ENCODE results near the gene FAM136A.
"Not testable (repeated sequence)": the region's sequence is repeated elsewhere in the genome, so short reads cannot be mapped to it uniquely, and the experiment has no call there.

FAM136A gene

DNA sequence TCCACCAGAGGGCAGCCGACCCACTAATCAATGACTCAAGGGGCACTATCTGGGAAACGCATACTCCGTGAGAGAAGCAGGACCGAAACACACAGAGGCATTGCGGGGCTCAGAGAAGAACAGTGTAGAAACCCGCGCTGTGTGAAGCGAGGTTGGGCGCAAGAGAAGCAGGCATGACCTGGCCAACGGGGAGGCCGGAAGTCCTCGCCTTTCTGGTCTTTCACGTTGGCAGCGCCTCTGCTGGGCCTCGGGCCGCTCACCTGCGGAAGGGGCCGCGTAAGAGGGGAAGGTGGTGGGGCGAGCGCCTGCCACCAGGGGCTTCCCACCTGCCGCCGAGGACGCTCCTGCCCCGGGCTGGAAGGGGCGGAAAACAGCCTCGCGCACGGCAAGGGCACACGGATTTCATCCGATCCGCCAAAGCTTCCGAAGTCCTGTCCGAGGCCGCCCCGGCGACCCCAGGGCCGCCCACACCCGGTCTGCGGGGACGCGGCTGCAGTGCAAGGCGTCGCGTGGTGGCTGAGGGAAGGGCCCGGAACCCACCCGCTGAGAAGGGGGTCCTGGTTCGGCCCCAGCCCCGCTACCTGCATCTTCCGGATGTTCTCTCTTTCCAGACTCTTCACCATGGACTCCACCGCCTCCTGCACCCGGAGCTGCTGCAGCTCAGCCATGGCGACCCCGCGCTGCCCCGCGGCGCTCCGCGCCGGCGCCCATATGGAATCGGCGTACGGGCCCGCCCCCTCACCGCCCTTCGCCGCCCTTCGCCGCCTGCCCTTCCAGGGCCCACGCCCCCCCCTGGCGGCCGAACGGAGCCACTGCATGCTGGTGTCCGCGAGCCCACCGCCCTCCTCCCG, at the start of gene FAM136A:
Gene FAM136A, minus strand, starts transcription at position 724 of the 851 bp plus-strand sequence. Its CDS starts 56 bp downstream, at position 668.
- DNase-seq (ENCODE audit: low spot score), result peak; percentile 90

DNA sequence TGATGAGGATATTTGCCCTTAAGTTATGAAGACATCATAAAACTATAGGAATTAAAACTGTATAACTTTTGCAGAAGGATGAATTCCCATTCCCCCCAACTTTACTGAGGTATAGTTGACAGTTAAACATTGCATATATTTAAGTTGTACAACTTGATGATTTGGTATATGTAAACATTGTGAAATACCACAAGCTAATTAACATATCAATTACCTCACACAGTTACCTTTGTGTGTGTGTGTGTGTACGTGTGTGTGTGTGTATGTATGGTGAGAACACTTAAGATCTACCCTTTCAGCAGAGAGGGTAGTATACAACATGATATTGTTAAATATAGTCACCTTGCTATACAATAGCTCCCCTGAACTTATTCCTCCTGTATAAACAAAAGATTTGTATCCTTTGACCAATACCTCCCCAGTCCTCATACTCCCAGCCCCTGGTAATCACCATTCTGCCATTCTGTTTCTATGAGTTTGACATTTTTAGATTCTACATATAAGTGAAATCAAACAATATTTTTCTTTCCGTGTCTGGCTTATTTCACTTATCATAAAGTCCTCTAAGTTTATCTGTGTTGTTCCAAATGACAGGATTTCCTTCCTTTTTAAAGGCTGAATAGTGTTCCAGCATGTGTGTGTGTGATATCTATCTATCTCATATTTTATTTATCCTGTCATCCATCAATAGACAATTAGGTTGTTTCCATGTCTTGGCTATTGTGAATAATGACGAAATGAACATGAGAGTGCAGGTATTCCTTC, 48.2 kb upstream of the FAM136A start:
- DNase-seq (ENCODE audit: low spot score), result no peak

DNA sequence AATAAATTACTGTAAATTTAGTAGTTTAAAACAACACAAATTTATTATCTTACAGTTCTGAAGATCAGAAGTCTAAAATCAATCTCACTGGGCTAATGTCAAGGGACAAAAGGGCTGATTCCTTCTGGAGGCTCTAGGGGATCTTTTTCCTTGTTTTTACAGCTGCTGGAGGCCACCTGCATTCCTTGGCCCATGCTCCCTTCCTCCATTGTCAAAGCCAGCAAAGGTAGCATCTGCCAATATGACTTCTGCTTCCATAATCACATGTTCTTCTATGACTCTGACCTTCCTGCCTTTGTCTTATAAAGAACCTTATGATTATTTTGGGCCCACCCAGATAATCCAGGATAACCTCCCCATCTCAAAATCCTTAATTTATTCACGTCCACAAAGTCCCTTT, 46.0 kb upstream of the FAM136A start:
- no peak for DNase-seq (ENCODE audit: low spot score)

DNA sequence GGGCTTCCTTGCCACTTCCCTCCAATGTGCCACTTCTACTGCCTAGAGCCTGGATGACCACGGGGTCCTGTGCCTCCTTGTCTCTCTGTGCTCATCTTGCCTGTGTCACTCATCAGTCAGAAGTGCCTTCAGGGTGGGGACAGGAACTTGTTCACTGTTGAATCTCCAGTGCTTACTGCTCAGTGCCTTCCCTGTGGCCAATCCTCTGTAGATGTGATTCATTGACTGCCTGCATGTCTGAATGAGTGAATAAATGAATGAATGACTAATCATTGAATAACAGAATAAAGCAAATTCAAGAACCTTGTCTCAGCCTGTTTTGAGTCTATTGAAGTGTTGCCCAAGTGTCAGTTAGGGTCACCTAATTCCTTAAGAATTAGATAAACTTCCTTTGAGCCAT, 42.3 kb upstream of the FAM136A start:
- DNase-seq (ENCODE audit: low spot score), result no peak

DNA sequence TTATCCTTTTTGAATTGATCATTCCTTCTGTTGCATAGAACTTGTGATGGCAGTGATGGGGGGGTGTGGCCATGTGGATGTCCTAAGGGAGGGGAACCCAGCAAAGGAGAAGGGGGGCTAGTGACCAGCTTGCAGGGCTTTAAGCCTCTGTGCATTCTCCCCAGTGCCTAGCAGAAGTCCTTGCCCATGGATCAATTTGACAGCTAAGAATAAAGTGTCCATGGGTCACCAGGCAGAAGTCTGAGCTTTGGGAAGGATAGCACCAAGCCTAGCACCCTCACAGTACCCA, 39.6 kb upstream of the FAM136A start:
- DNase-seq (ENCODE audit: low spot score), result no peak

DNA sequence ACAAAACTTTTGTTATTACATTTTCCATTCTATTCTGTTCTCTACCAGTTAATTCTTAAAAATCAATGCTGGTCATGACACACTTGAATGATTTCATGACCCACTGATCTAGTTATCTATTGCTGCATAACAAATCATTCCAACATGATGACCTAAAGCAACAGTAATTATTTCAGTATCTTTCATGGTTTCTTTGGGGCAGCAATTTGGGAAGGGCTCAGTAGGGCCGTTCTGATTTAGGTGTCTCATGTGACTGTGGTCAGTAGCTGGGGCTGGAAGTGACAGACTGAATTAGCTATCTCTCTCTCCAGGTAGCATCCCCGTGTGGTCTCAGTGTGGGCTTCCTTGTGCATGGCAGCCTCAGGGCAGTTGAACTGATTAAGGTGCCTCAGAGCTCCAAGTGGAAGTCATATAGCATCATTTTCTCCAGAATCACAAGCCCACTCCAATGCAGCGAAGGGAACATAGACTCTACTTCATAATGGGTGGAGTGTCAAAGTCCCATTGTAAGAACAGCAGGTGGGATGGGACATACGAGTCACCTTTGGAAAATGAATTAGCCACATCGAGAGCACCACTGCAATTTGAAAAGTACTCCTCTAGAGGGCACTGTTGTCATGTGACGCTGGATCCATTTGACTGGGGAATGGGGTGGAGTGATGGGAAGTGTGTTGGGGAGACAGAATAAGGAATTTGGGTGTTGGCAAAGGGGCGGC, 39.1 kb upstream of the FAM136A start:
- peak; percentile 66 for DNase-seq (ENCODE audit: low spot score)

DNA sequence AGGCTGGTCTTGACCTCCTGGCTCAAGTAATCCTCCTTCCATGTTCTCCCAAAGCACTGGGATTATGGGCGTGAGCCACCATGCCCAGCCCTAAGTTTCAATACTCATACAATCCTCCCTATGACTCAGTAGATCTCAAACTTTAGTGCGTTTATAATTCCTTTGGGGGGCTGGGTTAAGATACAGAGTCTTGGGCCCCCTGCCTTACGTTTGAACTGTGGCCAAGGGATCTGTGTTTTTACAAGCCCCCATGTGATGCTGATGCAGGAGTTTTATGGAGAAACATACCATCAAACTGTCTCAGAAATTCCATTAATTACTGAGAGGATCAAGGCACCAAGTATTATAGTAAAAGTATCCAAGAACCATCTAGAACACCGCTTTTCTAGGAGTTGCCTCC, 38.2 kb upstream of the FAM136A start:
- DNase-seq (ENCODE audit: low spot score), result no peak

DNA sequence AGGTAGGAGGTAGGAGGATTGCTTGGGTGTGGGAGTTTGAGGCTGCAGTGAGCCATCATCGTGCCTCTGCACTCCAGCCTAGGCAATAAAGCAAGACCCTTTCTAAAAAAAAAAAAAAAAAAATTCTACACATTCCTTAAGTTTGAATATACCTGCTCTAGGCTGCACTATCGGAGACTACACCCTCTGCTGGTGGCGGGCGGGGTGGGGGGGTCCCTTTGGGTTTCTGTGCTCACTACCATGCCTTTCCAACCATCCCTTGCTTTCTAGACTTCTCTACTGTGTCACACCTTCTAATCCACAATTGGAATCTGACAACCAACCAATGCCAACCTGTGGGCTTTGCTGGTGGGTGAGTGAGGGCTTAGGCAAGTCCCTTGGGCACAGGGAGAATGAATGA, 34.7 kb upstream of the FAM136A start:
- DNase-seq (ENCODE audit: low spot score), result no peak

DNA sequence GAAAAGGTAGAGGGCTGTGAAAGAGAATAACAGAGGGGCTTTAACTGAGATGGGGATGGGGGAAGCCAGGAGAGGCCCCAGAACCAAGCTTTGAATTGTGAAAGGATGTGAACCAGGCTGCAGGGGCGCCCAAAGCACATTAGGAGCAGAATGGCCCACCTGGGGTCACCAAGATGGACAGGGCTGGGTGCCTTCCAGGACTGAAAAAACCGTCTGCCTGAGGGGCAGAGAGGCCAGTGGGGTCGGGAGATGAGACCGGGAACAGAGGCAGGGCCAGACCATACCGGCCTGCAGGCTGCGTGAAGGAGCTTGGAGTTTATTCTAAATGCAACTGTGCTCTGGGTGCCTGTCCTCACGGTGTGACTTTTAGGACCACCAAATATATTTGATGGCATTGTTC, 29.1 kb upstream of the FAM136A start:
- no peak for DNase-seq (ENCODE audit: low spot score)

DNA sequence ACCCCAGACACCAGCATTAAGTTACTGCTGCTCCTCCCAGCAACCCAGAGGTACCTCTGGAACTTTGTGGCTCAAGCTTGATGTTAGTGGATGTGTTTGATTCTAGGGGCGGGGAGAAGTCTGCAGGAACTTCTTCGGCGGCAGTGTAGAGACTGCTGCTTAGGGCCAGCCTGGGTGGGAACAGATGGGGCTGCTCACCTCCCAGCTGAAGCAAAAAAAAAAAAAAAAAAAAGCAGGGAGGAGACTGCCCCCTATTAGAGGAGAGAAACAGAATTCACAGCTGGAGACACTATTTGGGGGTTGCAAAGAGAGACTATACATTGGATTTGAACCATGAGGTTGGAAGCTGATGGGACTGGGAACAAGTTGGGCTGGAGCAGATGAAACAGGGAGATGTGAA, 28.6 kb upstream of the FAM136A start:
- no peak for DNase-seq (ENCODE audit: low spot score)

DNA sequence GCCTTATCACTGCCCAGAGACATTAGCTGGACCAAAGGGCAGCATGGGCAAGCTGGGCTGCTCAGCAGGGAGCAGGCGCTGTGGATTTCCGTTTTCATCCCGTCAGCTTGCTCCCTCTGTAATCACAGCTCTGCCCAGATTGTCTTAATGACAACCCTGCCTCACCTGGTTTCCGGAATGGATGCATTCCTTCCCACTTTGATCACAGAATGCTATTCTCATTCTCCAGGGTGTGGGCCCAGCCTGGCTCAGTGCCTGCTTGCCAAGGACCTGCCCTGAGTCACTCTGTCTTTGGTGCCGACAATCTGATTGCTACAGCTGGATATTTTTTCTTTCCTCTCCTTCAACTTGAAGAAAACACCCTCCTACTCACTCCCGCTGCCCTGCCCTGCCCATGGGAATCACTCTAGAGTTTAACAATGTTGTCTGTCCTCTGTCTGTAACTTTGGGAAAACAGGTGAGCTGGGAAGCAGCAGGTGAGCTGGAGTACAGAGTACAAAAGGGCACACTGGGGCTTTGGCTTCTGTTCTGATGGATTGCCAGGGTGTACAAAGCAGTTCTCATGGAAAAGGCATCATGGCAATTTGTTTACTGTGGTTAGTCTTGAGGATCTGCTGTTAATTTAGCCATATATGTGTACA, 27.2 kb upstream of the FAM136A start:
- peak; percentile 97 for DNase-seq (ENCODE audit: low spot score)

DNA sequence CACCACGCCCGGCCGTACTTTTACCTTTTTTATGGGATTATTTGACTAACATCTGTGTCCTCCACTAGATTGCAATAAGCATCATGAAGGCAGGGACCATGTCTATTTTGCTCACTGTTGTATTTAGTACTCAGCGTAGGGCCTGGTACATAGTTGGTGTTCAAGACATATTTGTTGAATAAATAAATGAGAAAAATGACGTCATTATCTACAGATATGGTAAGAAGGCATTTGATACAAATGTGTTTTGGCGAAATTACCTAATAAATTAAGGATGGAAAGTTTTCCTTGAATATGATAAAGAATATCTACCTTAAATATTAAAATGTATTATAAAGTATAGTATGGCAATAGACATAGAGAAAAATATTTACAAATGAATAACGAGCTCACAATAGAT, 24.0 kb upstream of the FAM136A start:
- DNase-seq (ENCODE audit: low spot score), result no peak

DNA sequence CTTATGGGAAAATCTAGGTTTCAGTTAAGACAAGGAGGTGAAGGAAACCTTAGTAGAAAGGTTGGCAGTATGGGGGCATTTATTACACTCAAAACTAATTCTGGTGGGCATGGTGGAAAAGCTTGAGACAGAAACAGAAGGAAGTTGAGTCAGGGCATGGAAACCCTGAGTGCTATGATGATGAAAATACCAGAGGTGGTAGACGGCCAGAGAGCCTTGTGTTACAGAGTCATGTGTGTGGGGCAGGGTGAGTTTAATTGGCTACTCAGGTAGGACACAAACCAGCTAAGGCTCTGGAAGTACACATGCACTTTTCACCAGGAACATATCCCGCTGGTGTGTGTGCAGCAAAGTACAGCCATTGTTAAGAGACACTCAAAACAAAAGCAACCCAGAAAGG, 20.7 kb upstream of the FAM136A start:
- no peak for DNase-seq (ENCODE audit: low spot score)

DNA sequence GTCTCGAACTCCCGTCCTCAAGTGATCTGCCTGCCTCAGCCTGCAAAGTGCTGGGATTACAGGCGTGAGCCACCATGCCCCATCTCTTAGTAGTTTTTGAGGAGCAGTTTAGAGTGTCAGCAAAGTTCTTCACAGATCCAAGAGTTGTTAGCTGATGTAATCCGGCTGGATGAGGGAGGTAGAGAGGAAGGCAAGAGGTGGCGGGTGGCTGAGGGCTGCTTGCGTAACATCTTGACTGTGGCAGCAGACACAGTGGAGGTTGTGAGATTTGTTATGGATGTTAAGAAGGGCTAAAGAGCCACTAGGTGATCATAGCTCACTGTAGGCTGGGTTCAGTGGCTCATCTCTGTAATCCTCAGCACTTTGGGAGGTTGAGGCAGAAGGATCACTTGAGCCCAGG, 19.5 kb upstream of the FAM136A start:
- DNase-seq (ENCODE audit: low spot score), result no peak

DNA sequence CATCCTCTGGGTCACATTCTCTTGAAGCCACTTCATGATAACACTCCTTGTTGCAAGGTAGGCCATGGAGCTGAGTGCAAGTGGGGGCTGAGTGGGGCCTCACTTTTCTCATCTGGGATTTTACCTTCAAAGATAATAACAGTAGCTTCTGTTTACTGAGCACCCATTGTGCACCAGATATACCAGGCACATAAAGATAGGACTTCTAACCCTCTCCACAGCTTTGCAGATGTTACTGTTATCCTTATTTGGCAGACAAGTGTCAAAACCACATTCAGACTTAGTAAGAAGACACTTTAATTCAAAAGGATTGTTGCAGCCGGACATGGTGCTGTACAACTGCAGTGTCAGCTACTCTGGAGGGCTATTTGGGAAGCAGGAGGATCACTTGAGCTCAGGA, 12.8 kb upstream of the FAM136A start:
- no peak for DNase-seq (ENCODE audit: low spot score)

DNA sequence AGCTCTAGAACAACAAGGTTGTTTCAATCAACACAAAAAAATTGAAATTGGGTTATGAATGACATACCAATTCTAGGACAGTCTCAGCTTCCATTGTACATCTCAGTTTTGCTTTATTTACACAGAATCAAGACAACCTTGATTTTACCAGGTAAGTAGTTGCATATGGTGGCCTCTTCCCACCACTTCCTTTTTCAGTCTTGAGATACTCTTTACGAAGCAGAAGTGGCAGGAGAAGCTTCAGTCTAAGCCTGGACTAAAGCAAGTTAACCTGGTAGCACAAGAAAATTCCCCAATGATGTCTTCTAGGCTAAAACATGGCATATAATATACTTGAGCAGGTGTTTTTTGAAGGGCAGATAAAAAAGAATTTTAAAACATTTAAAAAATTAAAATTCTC, 10.7 kb upstream of the FAM136A start:
- no peak for DNase-seq (ENCODE audit: low spot score)

DNA sequence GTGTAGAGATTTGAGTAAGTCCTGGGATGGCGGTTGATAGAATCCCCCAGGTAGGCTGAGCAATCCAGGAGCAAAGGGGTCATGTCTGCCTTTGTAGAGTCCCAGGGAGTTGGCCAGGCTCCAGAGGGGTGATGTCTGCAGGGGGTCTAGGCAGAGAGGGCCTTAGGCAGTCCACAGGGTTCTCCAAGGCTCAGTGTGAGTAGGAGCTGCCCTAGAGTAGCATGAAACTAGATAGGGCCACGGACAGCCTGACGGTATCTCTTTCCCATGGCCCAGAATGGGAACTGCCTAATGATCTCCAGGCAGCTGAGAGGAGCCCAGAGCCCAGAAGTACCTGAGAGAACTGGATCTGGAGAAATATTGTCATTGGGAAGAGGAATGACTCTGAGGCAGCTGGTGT, 9.0 kb upstream of the FAM136A start:
- no peak for DNase-seq (ENCODE audit: low spot score)

DNA sequence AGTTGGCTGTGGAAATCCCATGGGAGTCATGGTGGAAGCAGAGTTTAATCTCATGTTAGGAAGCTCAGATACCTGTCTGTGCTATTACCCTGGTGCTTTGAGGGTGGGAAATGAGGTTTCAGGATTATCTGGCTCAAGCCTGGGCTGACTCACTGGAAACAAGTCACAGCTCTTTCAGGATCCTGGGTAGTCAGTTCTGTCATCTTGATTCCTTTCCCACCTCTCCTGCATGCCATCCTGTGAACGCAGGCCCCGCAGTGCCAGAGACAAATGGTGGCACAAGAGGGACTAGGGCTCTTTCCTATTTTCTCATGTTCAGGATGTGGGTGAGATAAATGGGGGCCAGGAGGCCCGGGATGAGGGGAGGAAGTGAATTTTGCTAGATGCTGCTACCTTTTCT, 3.7 kb upstream of the FAM136A start:
- no peak for DNase-seq (ENCODE audit: low spot score)

DNA sequence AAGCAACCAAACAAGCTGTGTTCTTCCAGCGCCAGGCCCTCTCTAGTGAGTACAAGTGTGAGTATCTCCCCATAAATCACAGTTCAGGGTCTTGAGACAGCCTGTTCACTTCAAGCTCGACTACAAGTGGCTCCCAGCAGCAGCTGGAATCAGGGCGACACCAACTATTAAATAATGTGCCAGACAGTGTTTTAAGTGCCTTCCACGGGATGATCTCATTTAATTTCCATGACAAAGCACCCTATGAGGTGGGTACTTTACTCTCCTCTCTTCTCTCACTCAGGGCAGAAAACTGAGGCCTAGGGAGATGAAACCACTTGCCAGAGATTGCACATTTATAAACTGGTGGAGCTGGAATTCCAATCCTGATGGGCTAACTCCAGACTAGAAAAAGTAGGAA, 2.6 kb upstream of the FAM136A start:
- no peak for DNase-seq (ENCODE audit: low spot score)

DNA sequence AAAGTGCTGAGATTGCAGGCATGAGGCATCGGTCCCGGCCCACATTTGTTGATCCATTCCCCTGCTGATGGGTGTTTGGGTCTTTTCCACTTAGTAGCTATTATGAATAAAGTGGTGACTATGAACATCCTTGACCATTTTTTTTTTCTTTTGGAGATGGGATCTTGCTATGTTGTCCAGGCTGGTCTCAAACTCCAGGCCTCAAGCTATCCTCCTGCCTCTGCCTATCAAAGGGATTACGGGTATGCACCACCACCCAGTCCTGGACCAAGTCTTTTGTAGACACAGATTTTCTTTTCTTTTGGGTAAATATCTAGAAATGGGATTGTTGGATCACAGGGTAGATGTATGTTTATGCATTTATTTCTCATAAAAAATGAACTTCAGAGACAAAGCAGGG, 1.3 kb upstream of the FAM136A start:
- DNase-seq (ENCODE audit: low spot score), result no peak

DNA sequence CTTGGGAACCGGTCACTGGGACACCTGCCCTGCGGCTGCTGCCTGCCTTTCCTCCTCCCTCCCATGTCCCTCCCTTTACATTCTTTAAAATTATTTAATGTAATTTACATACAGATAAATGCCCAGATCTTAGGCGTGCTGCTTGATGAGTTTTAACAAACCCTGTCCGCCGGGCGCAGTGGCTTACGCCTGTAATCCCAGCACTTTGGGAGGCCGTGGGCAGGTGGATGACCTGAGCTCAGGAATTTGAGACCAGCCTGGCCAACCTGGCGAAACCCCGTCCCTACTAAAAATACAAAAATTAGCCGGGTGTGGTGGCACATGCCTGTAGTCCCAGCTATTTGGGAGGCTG, 304 bp upstream of the FAM136A start:
- DNase-seq (ENCODE audit: low spot score), result not testable (repeated sequence)

DNA sequence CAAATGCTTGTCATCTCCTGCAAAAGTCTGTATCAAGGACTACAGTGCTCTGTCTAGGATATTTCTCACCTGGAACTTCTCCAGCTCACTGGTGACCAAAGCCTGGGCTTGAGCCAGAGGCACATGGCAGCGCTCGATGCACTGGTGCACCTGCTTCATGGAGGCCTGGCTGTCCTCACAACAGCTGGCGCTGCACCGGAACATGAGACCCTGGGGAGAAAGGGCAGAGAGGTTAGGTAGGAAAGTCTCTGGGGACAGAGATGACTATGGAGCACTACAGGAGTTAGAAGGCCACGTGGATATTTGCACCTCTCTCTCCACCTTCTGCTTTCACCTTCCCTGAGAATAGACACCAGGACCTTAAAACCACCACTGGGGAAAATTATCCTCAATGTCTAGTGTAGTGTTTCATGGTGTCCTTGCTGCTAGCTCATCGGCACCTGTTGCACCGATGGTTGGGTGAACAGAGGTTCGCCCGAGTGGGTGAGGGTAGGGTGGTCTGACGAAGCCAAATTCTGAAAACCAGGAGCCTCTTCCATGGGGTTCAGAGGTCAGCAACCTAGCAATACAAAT, 1.0 kb downstream of the FAM136A start:
- no peak for DNase-seq (ENCODE audit: low spot score)

Data from LoVo (cell line).